MG63 (cell line): ENCODE measurements around the gene BEST4. TPM values are rescaled to one million over a fixed set of nuclear protein-coding genes. Genes with fewer than 3 reads are reported as not detected.

ENCODE experiments used
- DNase-seq: peaks from one replicate; pipeline ENCODE4 v3.0.0-alpha.2; 2020
- H3K27me3 ChIP-seq: fragments of 250-450 bp; sonication (Bioruptor Pico); 2 replicates; pipeline ENCODE4 v1.5.1; 2020; ENCODE audit warnings: mild to moderate bottlenecking, moderate library complexity
- H3K36me3 ChIP-seq: fragments of 250-450 bp; sonication (Bioruptor Pico); 2 replicates; pipeline ENCODE4 v1.5.1; 2020; ENCODE audit warnings: mild to moderate bottlenecking, moderate library complexity
- H3K4me3 ChIP-seq: fragments of 250-450 bp; sonication (Bioruptor Pico); 2 replicates; pipeline ENCODE4 v1.5.1; 2020; ENCODE audit warnings: mild to moderate bottlenecking, moderate library complexity
- H3K9me3 ChIP-seq: fragments of 250-450 bp; sonication (Bioruptor Pico); 2 replicates; pipeline ENCODE4 v1.5.1; 2020; ENCODE audit warnings: mild to moderate bottlenecking, moderate library complexity
- total RNA-seq: library from RNA; depleted of rRNA; stranded (reverse); fragments of >200 nt; shearing (Covaris generic); gene quantifications from 2 replicates; pipeline ENCODE4 v1.2.3, GENCODE V29; 2014; ENCODE audit warnings: low replicate concordance

Gene BEST4
- total RNA-seq, 1 experiment from 2014 or later = not detected

- H3K27me3 ChIP-seq = no peaks in the 10 kb centered on the region
- no peaks in the 10 kb centered on the region for H3K36me3 ChIP-seq
- H3K4me3 ChIP-seq = no peak overlapping the region
- DNase-seq = no peak
- H3K9me3 ChIP-seq = no peaks in the 10 kb centered on the region
Observed at GRCh38 chr1:44790968-44791801, 3.2 kb upstream of the BEST4 start.

- Histone ChIP-seq H3K36me3 (no peaks in the 10 kb centered on the region), H3K9me3 (no peaks in the 10 kb centered on the region), H3K4me3 (no peak overlapping the region), H3K27me3 (no peaks in the 10 kb centered on the region)
- DNase-seq = no peak
Observed at GRCh38 chr1:44787506-44787905, 464 bp downstream of the BEST4 start.

- no peak for DNase-seq
- H3K4me3 ChIP-seq = no peak overlapping the region
- H3K36me3 ChIP-seq = peaks cover 4% of the 10 kb centered on the region
- H3K27me3 ChIP-seq = no peaks in the 10 kb centered on the region
- no peaks in the 10 kb centered on the region for H3K9me3 ChIP-seq
Observed at GRCh38 chr1:44786841-44787426, 1.0 kb downstream of the BEST4 start.

GRCh38 chr1:44786138-44786840, 1.7 kb downstream of the BEST4 start:
- no peaks in the 10 kb centered on the region for H3K9me3 ChIP-seq
- no peaks in the 10 kb centered on the region for H3K27me3 ChIP-seq
- no peak overlapping the region for H3K4me3 ChIP-seq
- DNase-seq = no peak
- H3K36me3 ChIP-seq = peaks cover 10% of the 10 kb centered on the region

- no peak for DNase-seq
- Histone ChIP-seq H3K4me3 (no peak overlapping the region), H3K27me3 (no peaks in the 10 kb centered on the region), H3K9me3 (no peaks in the 10 kb centered on the region), H3K36me3 (peaks cover 17% of the 10 kb centered on the region)
Observed at GRCh38 chr1:44785501-44786137, 2.4 kb downstream of the BEST4 start.

GRCh38 chr1:44785029-44785380, 3.0 kb downstream of the BEST4 start:
- H3K4me3 ChIP-seq = no peak overlapping the region
- DNase-seq = peak; percentile 39
- peaks cover 23% of the 10 kb centered on the region for H3K36me3 ChIP-seq
- no peaks in the 10 kb centered on the region for H3K9me3 ChIP-seq
- no peaks in the 10 kb centered on the region for H3K27me3 ChIP-seq

- no peak for DNase-seq
- H3K9me3 ChIP-seq = no peaks in the 10 kb centered on the region
- H3K36me3 ChIP-seq = peaks cover 30% of the 10 kb centered on the region
- no peaks in the 10 kb centered on the region for H3K27me3 ChIP-seq
- no peak overlapping the region for H3K4me3 ChIP-seq
Observed at GRCh38 chr1:44784094-44785028, 3.6 kb downstream of the BEST4 start.

GRCh38 chr1:44783697-44784093, 4.3 kb downstream of the BEST4 start:
- H3K4me3 ChIP-seq = no peak overlapping the region
- DNase-seq = no peak

GRCh38 chr1:44780583-44781121, 7.3 kb downstream of the BEST4 start:
- no peaks in the 10 kb centered on the region for H3K27me3 ChIP-seq
- no peak overlapping the region for H3K4me3 ChIP-seq
- H3K36me3 ChIP-seq = peaks cover 67% of the 10 kb centered on the region
- DNase-seq = no peak
- no peaks in the 10 kb centered on the region for H3K9me3 ChIP-seq

More at GRCh38 chr1:44783697-44784093, 4.3 kb downstream of the BEST4 start:
- H3K36me3 ChIP-seq = peaks cover 36% of the 10 kb centered on the region
- H3K27me3 ChIP-seq = no peaks in the 10 kb centered on the region
- no peaks in the 10 kb centered on the region for H3K9me3 ChIP-seq

GRCh38 chr1:44778705-44779576, 9.0 kb downstream of the BEST4 start:
- Histone ChIP-seq H3K36me3 (peaks cover 68% of the 10 kb centered on the region), H3K4me3 (no peak overlapping the region), H3K9me3 (no peaks in the 10 kb centered on the region), H3K27me3 (no peaks in the 10 kb centered on the region)
- DNase-seq = no peak

- H3K4me3 ChIP-seq = peak overlapping the region; percentile 93
Observed at GRCh38 chr1:44777969-44778635, 9.9 kb downstream of the BEST4 start.

GRCh38 chr1:44777547-44777946, 10.4 kb downstream of the BEST4 start:
- Histone ChIP-seq H3K27me3 (no peaks in the 10 kb centered on the region), H3K9me3 (no peaks in the 10 kb centered on the region), H3K4me3 (peak overlapping the region; percentile 93), H3K36me3 (peaks cover 68% of the 10 kb centered on the region)
- no peak for DNase-seq

More at GRCh38 chr1:44777969-44778635, 9.9 kb downstream of the BEST4 start:
- H3K36me3 ChIP-seq = peaks cover 68% of the 10 kb centered on the region
- H3K27me3 ChIP-seq = no peaks in the 10 kb centered on the region
- DNase-seq = no peak
- H3K9me3 ChIP-seq = no peaks in the 10 kb centered on the region

GRCh38 chr1:44776730-44777068, 11.3 kb downstream of the BEST4 start:
- H3K27me3 ChIP-seq = no peaks in the 10 kb centered on the region
- H3K9me3 ChIP-seq = no peaks in the 10 kb centered on the region
- peaks cover 61% of the 10 kb centered on the region for H3K36me3 ChIP-seq
- DNase-seq = no peak
- peak overlapping the region; percentile 93 for H3K4me3 ChIP-seq

GRCh38 chr1:44775930-44776729, 11.8 kb downstream of the BEST4 start:
- peaks cover 56% of the 10 kb centered on the region for H3K36me3 ChIP-seq
- peak overlapping the region; percentile 93 for H3K4me3 ChIP-seq
- no peaks in the 10 kb centered on the region for H3K27me3 ChIP-seq
- H3K9me3 ChIP-seq = no peaks in the 10 kb centered on the region
- DNase-seq = peak; percentile 39
